Measurements from ENCODE around the gene SSBP4.

SSBP4 gene

GRCh38 chr19:18464646-18465045 is 45.4 kb downstream of the SSBP4 start:
- DNase-seq (ENCODE audit: low read depth in 2 of 2, low spot score in 1 of 2): no peak

GRCh38 chr19:18465214-18465963 is 46.2 kb downstream of the SSBP4 start:
- DNase-seq (ENCODE audit: low read depth in 2 of 2, low spot score in 1 of 2): no peak

- no peak for DNase-seq (ENCODE audit: low read depth in 2 of 2, low spot score in 1 of 2)
These were observed 46.8 kb downstream of the SSBP4 start for GRCh38 chr19:18465964-18466339.

- DNase-seq (ENCODE audit: low read depth in 2 of 2, low spot score in 1 of 2): no peak
These were observed 47.2 kb downstream of the SSBP4 start for GRCh38 chr19:18466354-18466753.

GRCh38 chr19:18467978-18468377 is 48.8 kb downstream of the SSBP4 start:
- no peak for DNase-seq (ENCODE audit: low read depth in 2 of 2, low spot score in 1 of 2)

- no peak for DNase-seq (ENCODE audit: low read depth in 2 of 2, low spot score in 1 of 2)
These were observed 49.3 kb downstream of the SSBP4 start for GRCh38 chr19:18468517-18468916.

- DNase-seq (ENCODE audit: low read depth in 2 of 2, low spot score in 1 of 2): peak in 1 of 2 donors; percentile 38
These were observed 50.1 kb downstream of the SSBP4 start for GRCh38 chr19:18469069-18469846.

- DNase-seq (ENCODE audit: low read depth in 2 of 2, low spot score in 1 of 2): no peak
These were observed 51.6 kb downstream of the SSBP4 start for GRCh38 chr19:18470787-18471186.

- DNase-seq (ENCODE audit: low read depth in 2 of 2, low spot score in 1 of 2): no peak
These were observed 54.0 kb downstream of the SSBP4 start for GRCh38 chr19:18473003-18473705.

- DNase-seq (ENCODE audit: low read depth in 2 of 2, low spot score in 1 of 2): no peak
These were observed 54.5 kb downstream of the SSBP4 start for GRCh38 chr19:18473706-18474087.

- no peak for DNase-seq (ENCODE audit: low read depth in 2 of 2, low spot score in 1 of 2)
These were observed 55.2 kb downstream of the SSBP4 start for GRCh38 chr19:18474366-18474887.

GRCh38 chr19:18475004-18475453 is 55.8 kb downstream of the SSBP4 start:
- no peak for DNase-seq (ENCODE audit: low read depth in 2 of 2, low spot score in 1 of 2)

- DNase-seq (ENCODE audit: low read depth in 2 of 2, low spot score in 1 of 2): no peak
These were observed 56.6 kb downstream of the SSBP4 start for GRCh38 chr19:18475762-18476331.

GRCh38 chr19:18476507-18477041 is 57.4 kb downstream of the SSBP4 start:
- DNase-seq (ENCODE audit: low read depth in 2 of 2, low spot score in 1 of 2): no peak

- DNase-seq (ENCODE audit: low read depth in 2 of 2, low spot score in 1 of 2): no peak
These were observed 58.0 kb downstream of the SSBP4 start for GRCh38 chr19:18477042-18477779.

- no peak for DNase-seq (ENCODE audit: low read depth in 2 of 2, low spot score in 1 of 2)
These were observed 58.8 kb downstream of the SSBP4 start for GRCh38 chr19:18477974-18478373.

- no peak for DNase-seq (ENCODE audit: low read depth in 2 of 2, low spot score in 1 of 2)
These were observed 59.5 kb downstream of the SSBP4 start for GRCh38 chr19:18478545-18479311.

GRCh38 chr19:18480006-18480691 is 61.0 kb downstream of the SSBP4 start:
- no peak for DNase-seq (ENCODE audit: low read depth in 2 of 2, low spot score in 1 of 2)

Data from stimulated activated CD8-positive, alpha-beta memory T cell treated with anti-CD3 and anti-CD28 coated beads, Interleukin-4, amount 100 ng/mL, for 1 hour (primary cell).